DND-41 (cell line): Measurements from ENCODE around the gene NEAT1.

Source experiments
- ATAC-seq: fragments of 200-7000 bp; cut with Tn5 transposase; 3 replicates; pipeline ENCODE4 v1.9.1; 2021; ENCODE audit warnings: low read depth; ENCODE audit not compliant: insufficient read depth
- DNase-seq: peaks from one replicate; pipeline ENCODE4 v3.0.0-alpha.2; 2020
- H2AFZ ChIP-seq: 2 replicates; pipeline ENCODE4 v1.6.0; 2012; ENCODE audit warnings: low read depth, low read length
- H3K27ac ChIP-seq: 2 replicates; pipeline ENCODE4 v1.5.1; 2012; ENCODE audit warnings: low read length, inconsistent platforms
- H3K27me3 ChIP-seq: fragments of 200-600 bp; sonication (generic); 2 replicates; pipeline ENCODE4 v1.6.0; 2012; ENCODE audit warnings: low read length, mild to moderate bottlenecking, inconsistent platforms; ENCODE audit not compliant: insufficient read depth, poor library complexity
- H3K36me3 ChIP-seq: 2 replicates; pipeline ENCODE4 v1.5.1; 2012; ENCODE audit warnings: low read length, inconsistent platforms; ENCODE audit not compliant: insufficient read depth
- H3K4me1 ChIP-seq: 2 replicates; pipeline ENCODE4 v1.5.1; 2012; ENCODE audit warnings: mild to moderate bottlenecking, low read length; ENCODE audit not compliant: insufficient read depth
- H3K4me2 ChIP-seq: 2 replicates; pipeline ENCODE4 v1.6.0; 2012; ENCODE audit warnings: mild to moderate bottlenecking, moderate library complexity, low read length, inconsistent platforms; ENCODE audit not compliant: insufficient read depth
- H3K4me3 ChIP-seq, 2 experiments: fragments of 200-600 bp in 1 of 2; shearing (Covaris generic) in 1 of 2; 2 replicates each; pipeline ENCODE4 v1.5.1; 2012 to 2016; ENCODE audit warnings: inconsistent platforms in 2 of 2, low read length in 2 of 2, mild to moderate bottlenecking in 2 of 2, low read depth in 1 of 2, moderate library complexity in 1 of 2
- H3K79me2 ChIP-seq: 2 replicates; pipeline ENCODE4 v1.6.0; 2012; ENCODE audit warnings: low read length, inconsistent platforms; ENCODE audit not compliant: insufficient read depth
- H3K9ac ChIP-seq: 2 replicates; pipeline ENCODE4 v1.6.0; 2012; ENCODE audit warnings: low read depth, mild to moderate bottlenecking, inconsistent platforms, low read length, moderate library complexity
- H3K9me3 ChIP-seq: 2 replicates; pipeline ENCODE4 v1.5.1; 2012; ENCODE audit warnings: low read length, moderate library complexity, mild to moderate bottlenecking, inconsistent platforms; ENCODE audit not compliant: insufficient read depth, severe bottlenecking
- H4K20me1 ChIP-seq: 2 replicates; pipeline ENCODE4 v1.6.0; 2012; ENCODE audit warnings: low read length; ENCODE audit not compliant: insufficient read depth
- EZH2 ChIP-seq: IDR thresholded peaks from 3 replicates; pipeline ENCODE4 v1.6.1; 2012; ENCODE audit warnings: borderline replicate concordance, low read depth, mild to moderate bottlenecking, moderate library complexity, low read length, inconsistent platforms; ENCODE audit not compliant: severe bottlenecking
- TF ChIP-seq, protein P1 (sequence below): IDR thresholded peaks from 2 replicates; pipeline ENCODE4 v1.5.1; 2012; ENCODE audit warnings: borderline replicate concordance, low read length, moderate library complexity, mild to moderate bottlenecking; ENCODE audit not compliant: poor library complexity, severe bottlenecking; ENCODE audit errors: extremely low read depth

Gene NEAT1

DNA sequence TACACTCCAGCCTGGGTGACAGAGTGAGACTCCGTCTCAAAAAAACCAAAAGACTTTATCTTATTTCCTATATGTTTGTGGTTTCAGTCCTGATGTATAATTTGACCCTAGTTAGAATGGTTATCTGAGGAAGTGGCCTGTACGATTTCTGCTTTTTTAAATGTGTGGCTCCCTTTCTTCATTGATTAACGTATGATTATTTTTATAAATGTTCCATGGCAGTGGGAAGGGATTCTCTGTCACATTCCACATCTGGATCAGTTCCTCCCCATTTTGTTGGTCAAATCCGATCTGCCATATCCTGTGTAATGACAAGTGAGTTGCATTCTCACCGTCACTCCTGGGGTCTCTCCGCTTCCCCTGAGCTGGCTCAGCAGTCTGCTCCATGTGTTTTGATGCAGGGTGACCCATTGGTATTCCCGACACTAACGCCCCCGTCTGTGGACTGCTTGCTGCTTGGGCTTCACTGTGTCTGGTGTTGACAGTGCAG is 20.3 kb downstream of the NEAT1 start:
- Histone ChIP-seq H3K9me3 (no peaks in the 10 kb centered on the region), H3K4me1 (0 out of 2 replicates have a peak, but pooled peaks cover 3% of the 10 kb centered on the region), H3K79me2 (no peaks in the 10 kb centered on the region), H2AFZ (no peak overlapping the region), H3K4me2 (no peak overlapping the region), H3K9ac (no peak overlapping the region), H3K27me3 (no peaks in the 10 kb centered on the region), H3K4me3 (no peak overlapping the region), H3K36me3 (no peaks in the 10 kb centered on the region), H3K27ac (peak overlapping the region; percentile 33; the same call in 1 of the 2 replicates), H4K20me1 (peaks cover 26% of the 10 kb centered on the region)
- TF ChIP-seq EZH2: no peak
- TF ChIP-seq, protein P1, sequence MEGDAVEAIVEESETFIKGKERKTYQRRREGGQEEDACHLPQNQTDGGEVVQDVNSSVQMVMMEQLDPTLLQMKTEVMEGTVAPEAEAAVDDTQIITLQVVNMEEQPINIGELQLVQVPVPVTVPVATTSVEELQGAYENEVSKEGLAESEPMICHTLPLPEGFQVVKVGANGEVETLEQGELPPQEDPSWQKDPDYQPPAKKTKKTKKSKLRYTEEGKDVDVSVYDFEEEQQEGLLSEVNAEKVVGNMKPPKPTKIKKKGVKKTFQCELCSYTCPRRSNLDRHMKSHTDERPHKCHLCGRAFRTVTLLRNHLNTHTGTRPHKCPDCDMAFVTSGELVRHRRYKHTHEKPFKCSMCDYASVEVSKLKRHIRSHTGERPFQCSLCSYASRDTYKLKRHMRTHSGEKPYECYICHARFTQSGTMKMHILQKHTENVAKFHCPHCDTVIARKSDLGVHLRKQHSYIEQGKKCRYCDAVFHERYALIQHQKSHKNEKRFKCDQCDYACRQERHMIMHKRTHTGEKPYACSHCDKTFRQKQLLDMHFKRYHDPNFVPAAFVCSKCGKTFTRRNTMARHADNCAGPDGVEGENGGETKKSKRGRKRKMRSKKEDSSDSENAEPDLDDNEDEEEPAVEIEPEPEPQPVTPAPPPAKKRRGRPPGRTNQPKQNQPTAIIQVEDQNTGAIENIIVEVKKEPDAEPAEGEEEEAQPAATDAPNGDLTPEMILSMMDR: no peak
- no peak for ATAC-seq
- no peak for DNase-seq

DNA sequence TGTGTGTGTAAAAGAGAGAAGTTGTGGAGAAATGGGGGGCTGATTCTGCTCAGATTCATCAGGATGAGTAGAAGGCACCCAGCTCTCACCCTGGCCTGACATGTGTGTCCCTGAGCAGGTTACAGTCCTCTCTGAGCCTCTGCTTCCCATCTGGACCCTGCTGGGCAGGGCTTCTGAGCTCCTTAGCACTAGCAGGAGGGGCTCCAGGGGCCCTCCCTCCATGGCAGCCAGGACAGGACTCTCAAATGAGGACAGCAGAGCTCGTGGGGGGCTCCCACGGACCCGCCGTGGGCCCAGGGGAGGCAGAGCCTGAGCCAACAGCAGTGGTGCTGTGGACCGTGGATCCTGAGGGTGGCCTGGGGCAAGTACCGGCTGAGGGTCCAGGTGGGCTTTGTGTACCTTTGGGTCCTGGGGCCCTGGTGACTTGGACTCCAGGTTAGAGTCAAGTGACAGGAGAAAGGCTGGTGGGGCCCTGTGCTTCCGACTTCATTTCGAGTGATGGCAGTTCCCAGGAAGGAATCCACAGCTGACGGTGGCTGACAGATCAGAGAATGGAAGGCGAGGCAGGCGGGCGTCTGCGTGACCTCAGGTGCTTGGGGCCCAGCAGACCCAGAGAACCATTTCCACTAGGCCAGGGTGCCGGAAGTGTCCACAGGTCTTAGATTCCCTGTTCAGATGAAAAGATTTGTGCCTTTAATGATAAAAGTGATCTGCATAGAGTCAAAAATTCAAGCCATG is 21.9 kb downstream of the NEAT1 start:
- no peak overlapping the region for H3K4me3 ChIP-seq
- H3K36me3 ChIP-seq: no peaks in the 10 kb centered on the region
- no peaks in the 10 kb centered on the region for H3K79me2 ChIP-seq
- H3K4me2 ChIP-seq: no peak overlapping the region
- H3K4me1 ChIP-seq: 0 out of 2 replicates have a peak, but pooled peaks cover 3% of the 10 kb centered on the region
- no peak overlapping the region for H3K27ac ChIP-seq
- no peak overlapping the region for H2AFZ ChIP-seq
- ATAC-seq (peak; percentile 24), DNase-seq (no peak)
- no peaks in the 10 kb centered on the region for H3K9me3 ChIP-seq
- H3K9ac ChIP-seq: no peak overlapping the region
- H3K27me3 ChIP-seq: no peaks in the 10 kb centered on the region
- H4K20me1 ChIP-seq: peaks cover 25% of the 10 kb centered on the region
- TF ChIP-seq, protein P1: no peak
- TF ChIP-seq EZH2: no peak

GRCh38 chr11:65445101-65445603 is 22.6 kb downstream of the NEAT1 start:
- Histone ChIP-seq H3K79me2 (no peaks in the 10 kb centered on the region), H3K36me3 (no peaks in the 10 kb centered on the region), H3K4me2 (no peak overlapping the region), H3K27me3 (no peaks in the 10 kb centered on the region), H2AFZ (no peak overlapping the region), H3K9me3 (no peaks in the 10 kb centered on the region), H3K27ac (no peak overlapping the region), H3K4me3 (no peak overlapping the region), H3K4me1 (0 out of 2 replicates have a peak, but pooled peaks cover 3% of the 10 kb centered on the region), H3K9ac (no peak overlapping the region), H4K20me1 (peaks cover 25% of the 10 kb centered on the region)
- ATAC-seq (peak; percentile 13), DNase-seq (no peak)
- no peak for TF ChIP-seq EZH2
- TF ChIP-seq, protein P1: no peak
